ENCODE measurements around the gene LGALS3BP. TPM values are rescaled to one million over a fixed set of nuclear protein-coding genes. Genes with fewer than 3 reads are reported as not detected.

The LGALS3BP gene
- total and polyA plus RNA-seq, 2 of the 8 experiments (the other 6 are each of a cell fraction or from before 2014, with no cell fraction given), result 56.1 to 61.6 TPM

DNA sequence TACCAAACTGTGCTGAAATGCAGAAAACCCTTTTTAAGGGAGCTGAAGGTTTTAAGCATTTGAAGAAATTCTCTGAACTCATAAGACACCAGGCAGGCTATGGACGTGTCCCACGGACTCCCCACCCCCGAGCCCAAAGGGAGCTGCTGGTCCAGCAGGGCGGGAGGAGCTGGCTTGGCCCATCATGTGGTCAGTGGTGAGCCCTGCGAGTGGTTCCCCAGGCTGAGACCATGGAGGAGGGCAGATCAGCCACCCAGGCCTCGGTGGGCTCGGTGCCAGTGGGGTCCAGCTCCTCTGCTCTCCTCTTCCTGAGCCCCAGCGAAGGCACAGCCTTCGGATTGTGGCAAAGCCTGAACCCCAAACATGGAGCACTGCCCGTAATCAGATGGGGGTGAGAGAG is 27.0 kb downstream of the LGALS3BP start (continued):
- TF ChIP-seq CTBP2 (IDR thresholded peaks at IDR 0.05; ENCODE audit: borderline replicate concordance, insufficient read depth, insufficient read length, low read length) (no peak), JUN (IDR thresholded peaks at IDR 0.05; ENCODE audit: low read depth, low read length) (no peak), ASH2L (IDR thresholded peaks at IDR 0.05; ENCODE audit: low read length) (no peak), TAF1 (IDR thresholded peaks at IDR 0.05; ENCODE audit: low read depth, low read length) (no peak)

Data from H1 (cell line).